ENCODE results near the gene OGA. TPM values are rescaled to one million over a fixed set of nuclear protein-coding genes. Genes with fewer than 3 reads are reported as not detected.

OGA gene
- total and polyA plus RNA-seq, 9 of the 15 experiments (the other 6 are each of a cell fraction or from before 2014, with no cell fraction given) = 13.5 to 73.5 (median 59.5) TPM

DNA sequence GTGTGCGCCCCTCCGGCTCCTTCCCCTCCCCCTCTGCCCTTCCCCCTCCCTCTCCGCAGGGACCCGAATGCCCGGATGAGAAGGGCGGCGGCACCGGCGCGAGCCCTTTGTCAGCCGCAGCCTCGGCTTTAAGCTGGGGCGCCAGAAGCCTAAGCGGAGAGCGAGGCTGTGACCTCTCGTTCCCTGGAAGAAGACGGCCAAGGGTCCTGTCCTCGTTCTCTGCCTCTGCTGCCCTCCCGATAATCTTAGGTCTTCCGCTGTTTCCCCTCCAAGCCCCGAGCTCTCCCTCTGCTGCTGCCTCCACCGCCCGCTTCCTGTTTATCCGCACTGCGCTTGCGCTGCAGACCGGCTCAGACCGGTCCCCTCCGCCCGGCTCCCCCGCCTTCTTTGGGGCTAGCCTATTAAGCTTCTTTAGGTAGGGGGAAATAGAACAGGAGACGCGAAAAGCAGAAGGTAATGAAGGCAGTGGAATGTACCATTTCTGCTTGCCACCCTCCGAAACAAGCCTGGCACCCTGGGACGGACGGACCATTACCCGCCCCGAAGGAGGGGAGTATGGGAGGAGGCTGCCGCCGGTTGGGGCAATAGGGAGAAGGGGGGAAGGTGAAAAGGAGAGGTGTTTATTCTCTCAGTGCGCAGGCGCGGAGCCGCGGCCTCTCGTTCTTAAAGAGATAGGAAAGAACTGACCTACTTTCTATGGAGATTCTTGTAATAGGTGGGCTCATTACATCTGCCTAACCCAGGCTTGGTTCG is at the start of gene OGA (continued):
- TF ChIP-seq, protein P1, sequence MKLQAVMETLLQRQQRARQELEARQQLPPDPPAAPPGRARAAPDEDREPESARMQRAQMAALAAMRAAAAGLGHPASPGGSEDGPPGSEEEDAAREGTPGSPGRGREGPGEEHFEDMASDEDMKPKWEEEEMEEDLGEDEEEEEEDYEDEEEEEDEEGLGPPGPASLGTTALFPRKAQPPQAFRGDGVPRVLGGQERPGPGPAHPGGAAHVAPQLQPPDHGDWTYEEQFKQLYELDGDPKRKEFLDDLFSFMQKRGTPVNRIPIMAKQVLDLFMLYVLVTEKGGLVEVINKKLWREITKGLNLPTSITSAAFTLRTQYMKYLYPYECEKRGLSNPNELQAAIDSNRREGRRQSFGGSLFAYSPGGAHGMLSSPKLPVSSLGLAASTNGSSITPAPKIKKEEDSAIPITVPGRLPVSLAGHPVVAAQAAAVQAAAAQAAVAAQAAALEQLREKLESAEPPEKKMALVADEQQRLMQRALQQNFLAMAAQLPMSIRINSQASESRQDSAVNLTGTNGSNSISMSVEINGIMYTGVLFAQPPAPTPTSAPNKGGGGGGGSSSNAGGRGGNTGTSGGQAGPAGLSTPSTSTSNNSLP (IDR thresholded peaks at IDR 0.05; ENCODE audit: borderline replicate concordance, low read depth, low read length) = no peak
- no peak for TF ChIP-seq ZC3H8 (IDR thresholded peaks at IDR 0.05)
- no peak for TF ChIP-seq SMAD1 (IDR thresholded peaks at IDR 0.05; ENCODE audit: low read depth, low read length, partially characterized antibody)
- TF ChIP-seq TEAD4 (IDR thresholded peaks at IDR 0.05; ENCODE audit: low read length) = no peak
- no peak for TF ChIP-seq TEAD4 (CRISPR knock-in tag; IDR thresholded peaks at IDR 0.05; ENCODE audit: borderline replicate concordance)
- TF ChIP-seq, protein P2, sequence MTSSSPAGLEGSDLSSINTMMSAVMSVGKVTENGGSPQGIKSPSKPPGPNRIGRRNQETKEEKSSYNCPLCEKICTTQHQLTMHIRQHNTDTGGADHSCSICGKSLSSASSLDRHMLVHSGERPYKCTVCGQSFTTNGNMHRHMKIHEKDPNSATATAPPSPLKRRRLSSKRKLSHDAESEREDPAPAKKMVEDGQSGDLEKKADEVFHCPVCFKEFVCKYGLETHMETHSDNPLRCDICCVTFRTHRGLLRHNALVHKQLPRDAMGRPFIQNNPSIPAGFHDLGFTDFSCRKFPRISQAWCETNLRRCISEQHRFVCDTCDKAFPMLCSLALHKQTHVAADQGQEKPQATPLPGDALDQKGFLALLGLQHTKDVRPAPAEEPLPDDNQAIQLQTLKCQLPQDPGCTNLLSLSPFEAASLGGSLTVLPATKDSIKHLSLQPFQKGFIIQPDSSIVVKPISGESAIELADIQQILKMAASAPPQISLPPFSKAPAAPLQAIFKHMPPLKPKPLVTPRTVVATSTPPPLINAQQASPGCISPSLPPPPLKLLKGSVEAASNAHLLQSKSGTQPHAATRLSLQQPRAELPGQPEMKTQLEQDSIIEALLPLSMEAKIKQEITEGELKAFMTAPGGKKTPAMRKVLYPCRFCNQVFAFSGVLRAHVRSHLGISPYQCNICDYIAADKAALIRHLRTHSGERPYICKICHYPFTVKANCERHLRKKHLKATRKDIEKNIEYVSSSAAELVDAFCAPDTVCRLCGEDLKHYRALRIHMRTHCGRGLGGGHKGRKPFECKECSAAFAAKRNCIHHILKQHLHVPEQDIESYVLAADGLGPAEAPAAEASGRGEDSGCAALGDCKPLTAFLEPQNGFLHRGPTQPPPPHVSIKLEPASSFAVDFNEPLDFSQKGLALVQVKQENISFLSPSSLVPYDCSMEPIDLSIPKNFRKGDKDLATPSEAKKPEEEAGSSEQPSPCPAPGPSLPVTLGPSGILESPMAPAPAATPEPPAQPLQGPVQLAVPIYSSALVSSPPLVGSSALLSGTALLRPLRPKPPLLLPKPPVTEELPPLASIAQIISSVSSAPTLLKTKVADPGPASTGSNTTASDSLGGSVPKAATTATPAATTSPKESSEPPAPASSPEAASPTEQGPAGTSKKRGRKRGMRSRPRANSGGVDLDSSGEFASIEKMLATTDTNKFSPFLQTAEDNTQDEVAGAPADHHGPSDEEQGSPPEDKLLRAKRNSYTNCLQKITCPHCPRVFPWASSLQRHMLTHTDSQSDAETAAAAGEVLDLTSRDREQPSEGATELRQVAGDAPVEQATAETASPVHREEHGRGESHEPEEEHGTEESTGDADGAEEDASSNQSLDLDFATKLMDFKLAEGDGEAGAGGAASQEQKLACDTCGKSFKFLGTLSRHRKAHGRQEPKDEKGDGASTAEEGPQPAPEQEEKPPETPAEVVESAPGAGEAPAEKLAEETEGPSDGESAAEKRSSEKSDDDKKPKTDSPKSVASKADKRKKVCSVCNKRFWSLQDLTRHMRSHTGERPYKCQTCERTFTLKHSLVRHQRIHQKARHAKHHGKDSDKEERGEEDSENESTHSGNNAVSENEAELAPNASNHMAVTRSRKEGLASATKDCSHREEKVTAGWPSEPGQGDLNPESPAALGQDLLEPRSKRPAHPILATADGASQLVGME (CRISPR knock-in tag; IDR thresholded peaks at IDR 0.05) = 0 out of 2 replicates have a peak, but pooled peaks have one; percentile 16
- TF ChIP-seq GABPA (tag; conservative IDR thresholded peaks at IDR 0.05; ENCODE audit: low read depth) = peak; percentile 34; the same call in 1 of the 2 replicates
- TF ChIP-seq ELF2 (CRISPR knock-in tag; IDR thresholded peaks at IDR 0.05) = peak; percentile 80
- TF ChIP-seq ZNF146 (CRISPR knock-in tag; IDR thresholded peaks at IDR 0.05; ENCODE audit: unreplicated experiment) = no peak
- no peak for TF ChIP-seq CBX3 (IDR thresholded peaks at IDR 0.05; ENCODE audit: borderline replicate concordance in 1 of 2, low read length in 2 of 2)
- no peak for TF ChIP-seq ILK (tag; IDR thresholded peaks at IDR 0.05; ENCODE audit: borderline replicate concordance, low read depth)
- no peak for TF ChIP-seq PTRF (tag; IDR thresholded peaks at IDR 0.05)
- TF ChIP-seq, protein P3, sequence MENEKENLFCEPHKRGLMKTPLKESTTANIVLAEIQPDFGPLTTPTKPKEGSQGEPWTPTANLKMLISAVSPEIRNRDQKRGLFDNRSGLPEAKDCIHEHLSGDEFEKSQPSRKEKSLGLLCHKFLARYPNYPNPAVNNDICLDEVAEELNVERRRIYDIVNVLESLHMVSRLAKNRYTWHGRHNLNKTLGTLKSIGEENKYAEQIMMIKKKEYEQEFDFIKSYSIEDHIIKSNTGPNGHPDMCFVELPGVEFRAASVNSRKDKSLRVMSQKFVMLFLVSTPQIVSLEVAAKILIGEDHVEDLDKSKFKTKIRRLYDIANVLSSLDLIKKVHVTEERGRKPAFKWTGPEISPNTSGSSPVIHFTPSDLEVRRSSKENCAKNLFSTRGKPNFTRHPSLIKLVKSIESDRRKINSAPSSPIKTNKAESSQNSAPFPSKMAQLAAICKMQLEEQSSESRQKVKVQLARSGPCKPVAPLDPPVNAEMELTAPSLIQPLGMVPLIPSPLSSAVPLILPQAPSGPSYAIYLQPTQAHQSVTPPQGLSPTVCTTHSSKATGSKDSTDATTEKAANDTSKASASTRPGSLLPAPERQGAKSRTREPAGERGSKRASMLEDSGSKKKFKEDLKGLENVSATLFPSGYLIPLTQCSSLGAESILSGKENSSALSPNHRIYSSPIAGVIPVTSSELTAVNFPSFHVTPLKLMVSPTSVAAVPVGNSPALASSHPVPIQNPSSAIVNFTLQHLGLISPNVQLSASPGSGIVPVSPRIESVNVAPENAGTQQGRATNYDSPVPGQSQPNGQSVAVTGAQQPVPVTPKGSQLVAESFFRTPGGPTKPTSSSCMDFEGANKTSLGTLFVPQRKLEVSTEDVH (IDR thresholded peaks at IDR 0.05; ENCODE audit: low read depth, partially characterized antibody) = no peak
- no peak for TF ChIP-seq NR2C2 (CRISPR knock-in tag; IDR thresholded peaks at IDR 0.05)
- peak; percentile 62 for TF ChIP-seq NR2C2 (tag; IDR thresholded peaks at IDR 0.05)
- TF ChIP-seq SOX6 (IDR thresholded peaks at IDR 0.05) = no peak; the same call in 1 of the 2 replicates
- TF ChIP-seq SRSF7 (optimal IDR thresholded peaks at IDR 0.05; ENCODE audit: low read depth, low read length) = no peak
- TF ChIP-seq MTA2 (IDR thresholded peaks at IDR 0.05; ENCODE audit: low read depth) = no peak
- TF ChIP-seq MEIS2 (IDR thresholded peaks at IDR 0.05; ENCODE audit: partially characterized antibody) = peak; percentile 61

Measured in K562 (cell line).